HG03175 (cell line): Measurements from ENCODE around the gene MCF2L.

Experiments used
- ATAC-seq: cut with Tn5 transposase; IDR thresholded peaks from one replicate; pipeline ENCODE4 v1.9.1; 2021; ENCODE audit warnings: mild to moderate bottlenecking, moderate library complexity; ENCODE audit not compliant: unreplicated experiment

MCF2L gene

GRCh38 chr13:113013878-113014751, 45.1 kb downstream of the MCF2L start:
- no peak for ATAC-seq

GRCh38 chr13:113014752-113015745, 46.0 kb downstream of the MCF2L start:
- no peak for ATAC-seq

GRCh38 chr13:113015826-113016525, 47.0 kb downstream of the MCF2L start:
- ATAC-seq = no peak

DNA sequence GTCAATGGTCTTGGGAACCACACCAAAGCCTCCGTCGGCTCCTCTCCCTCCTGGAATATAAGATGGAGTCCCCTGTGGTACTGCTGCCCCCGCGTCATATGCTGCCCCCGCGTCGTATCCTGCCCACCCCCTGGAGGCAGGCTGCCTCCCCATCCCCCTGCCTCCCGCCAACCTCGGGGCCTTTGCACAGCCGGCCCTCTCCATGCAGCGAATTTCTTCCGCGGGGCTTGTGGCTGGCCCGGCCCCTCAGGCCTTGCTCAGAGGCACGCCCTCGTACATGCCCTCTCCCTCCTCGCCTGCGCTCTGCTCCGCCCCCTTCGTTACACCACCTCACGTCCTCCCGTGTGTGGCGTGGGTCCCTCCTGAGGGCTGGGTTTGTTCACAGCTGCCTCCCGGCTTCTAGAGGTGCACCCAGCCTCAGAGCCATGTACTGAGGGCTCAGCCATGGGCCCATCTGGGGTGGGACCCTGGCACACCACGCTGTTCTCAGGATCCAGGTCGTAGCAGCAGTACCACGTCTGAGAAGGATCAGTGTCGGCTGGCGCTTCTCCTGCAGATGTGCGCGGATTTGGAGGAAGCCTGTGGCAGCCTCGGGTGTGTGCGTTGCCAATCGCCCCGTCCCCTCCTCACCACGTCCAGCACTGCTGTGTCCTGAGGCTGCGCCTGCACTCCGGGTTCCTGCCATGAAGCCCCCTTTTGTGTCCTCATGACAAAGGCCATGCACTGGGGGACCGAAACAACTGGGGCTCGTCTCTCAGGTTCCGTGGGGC, 47.7 kb downstream of the MCF2L start:
- ATAC-seq = no peak

- no peak for ATAC-seq
Observed at GRCh38 chr13:113017506-113018215, 48.6 kb downstream of the MCF2L start.

- no peak for ATAC-seq
Observed at GRCh38 chr13:113018676-113019465, 49.9 kb downstream of the MCF2L start.

DNA sequence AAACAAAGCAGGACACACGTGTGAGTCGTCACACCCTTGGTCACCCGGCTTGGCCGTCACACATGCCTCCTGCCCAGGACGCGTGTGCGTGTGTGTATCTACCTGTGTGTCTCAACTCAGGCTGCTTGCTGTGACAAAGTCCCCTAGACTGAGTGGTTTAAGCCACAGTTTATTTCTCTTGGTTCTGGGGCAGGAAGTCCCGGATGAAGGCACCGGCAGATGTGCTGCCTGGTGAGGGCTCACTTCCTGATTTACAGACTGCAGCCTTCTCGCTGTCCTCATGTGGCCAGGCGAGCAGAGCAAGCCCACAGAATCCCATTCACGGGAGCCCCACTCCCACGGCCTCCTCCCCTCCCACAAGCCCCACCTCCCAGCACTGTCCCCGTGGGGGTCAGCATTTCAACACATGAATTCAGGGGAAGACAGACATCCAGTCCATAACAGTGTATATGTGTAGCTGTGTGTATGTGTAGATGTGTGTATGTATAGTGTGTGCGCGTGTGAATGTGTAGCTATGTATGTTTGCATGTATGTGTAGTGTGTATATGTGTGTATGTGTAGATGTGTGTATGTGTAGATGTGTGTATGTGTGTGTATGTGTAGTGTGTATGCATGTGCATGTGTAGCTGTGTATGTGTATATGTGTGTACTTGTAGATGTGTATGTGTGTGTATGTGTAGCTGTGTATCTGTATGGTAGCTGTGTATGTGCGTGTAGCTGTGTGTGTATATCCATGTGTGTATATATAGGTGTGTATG, 51.5 kb downstream of the MCF2L start:
- ATAC-seq = no peak

DNA sequence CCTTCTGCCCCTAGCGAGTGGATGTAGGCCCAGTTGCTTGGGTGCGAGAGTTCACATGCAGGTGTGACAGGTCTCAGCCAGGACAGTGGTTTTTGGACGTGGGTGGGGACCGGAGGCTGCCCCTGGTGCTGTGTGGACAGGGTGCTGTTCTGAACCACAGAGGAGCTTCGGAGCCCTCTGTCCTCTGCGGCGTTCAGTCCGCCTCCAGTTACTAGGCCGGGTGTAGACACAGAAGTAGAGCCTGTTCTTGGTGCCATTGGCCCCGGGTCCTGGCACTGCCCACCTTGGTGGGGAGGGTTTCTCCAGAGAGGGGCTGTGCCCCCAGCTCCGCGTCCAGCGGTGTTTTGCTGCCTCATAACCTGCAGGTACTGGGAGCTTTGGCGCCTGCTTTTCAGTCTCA, 52.4 kb downstream of the MCF2L start:
- no peak for ATAC-seq

GRCh38 chr13:113021811-113022210, 52.8 kb downstream of the MCF2L start:
- ATAC-seq = no peak

- no peak for ATAC-seq
Observed at GRCh38 chr13:113022391-113022744, 53.4 kb downstream of the MCF2L start.

GRCh38 chr13:113022745-113023574, 53.9 kb downstream of the MCF2L start:
- ATAC-seq = no peak

GRCh38 chr13:113023694-113024430, 54.8 kb downstream of the MCF2L start:
- ATAC-seq = no peak

GRCh38 chr13:113024466-113024865, 55.5 kb downstream of the MCF2L start:
- no peak for ATAC-seq

DNA sequence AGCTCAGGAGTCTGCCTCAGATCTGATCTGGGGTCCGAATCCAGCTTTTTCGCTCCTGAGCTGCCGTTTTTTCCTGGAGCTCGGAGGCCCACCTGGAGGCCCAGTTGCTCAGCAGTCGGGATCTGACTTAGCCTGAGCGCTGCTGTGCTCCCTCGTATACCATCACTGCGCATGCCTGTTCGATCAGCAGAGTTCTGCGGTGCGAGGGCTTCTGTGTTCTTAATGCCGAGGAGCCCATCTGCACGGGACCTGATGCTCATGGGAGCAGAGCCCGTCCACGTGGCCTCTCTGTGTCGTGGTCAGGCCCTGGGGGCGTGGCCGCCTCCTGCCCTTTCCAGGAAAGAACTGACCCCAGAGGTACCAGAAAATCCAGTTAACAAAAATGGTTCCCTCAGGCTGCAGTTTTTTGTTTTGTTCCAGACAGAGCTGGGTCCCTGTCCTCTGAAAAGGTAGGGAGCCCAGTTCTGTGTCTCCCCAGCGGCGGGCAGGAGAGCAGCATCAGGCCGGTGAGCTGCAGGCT, 57.4 kb downstream of the MCF2L start:
- ATAC-seq = no peak

DNA sequence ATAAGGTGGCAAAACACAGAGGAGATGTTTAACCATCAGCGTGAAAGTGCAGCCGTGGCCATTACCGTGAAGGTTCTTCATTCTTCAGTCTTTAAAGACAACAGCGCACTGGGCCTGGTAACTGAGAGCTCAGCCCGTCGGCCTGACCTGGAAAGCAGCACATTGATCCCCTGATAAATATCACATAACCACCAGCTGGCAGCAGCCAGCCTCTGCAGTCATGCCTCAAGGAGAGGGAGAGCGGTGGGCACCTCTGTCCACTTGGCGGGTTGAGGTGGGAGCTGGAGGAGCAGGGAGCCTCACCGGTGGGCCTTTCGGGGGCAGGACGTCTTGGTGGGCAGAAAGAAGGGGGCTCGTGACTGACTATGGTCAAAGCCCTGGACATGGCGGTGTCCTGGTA, 58.1 kb downstream of the MCF2L start:
- ATAC-seq = no peak

- no peak for ATAC-seq
Observed at GRCh38 chr13:113027566-113027965, 58.6 kb downstream of the MCF2L start.
